Loucy (cell line): ENCODE results near the gene ALG8.

Experiments
- H2AFZ ChIP-seq: fragments of 200-600 bp; sonication (generic); 2 replicates; pipeline ENCODE4 v1.6.0; 2016; ENCODE audit warnings: antibody characterized with exemption, mild to moderate bottlenecking, low read length, moderate library complexity
- H3F3A ChIP-seq: fragments of 200-600 bp; 2 replicates; pipeline ENCODE4 v1.6.0; 2016; ENCODE audit warnings: antibody characterized with exemption, low read depth, mild to moderate bottlenecking
- H3K27me3 ChIP-seq: fragments of 200-600 bp; sonication (generic); 2 replicates; pipeline ENCODE4 v1.6.1; 2014; ENCODE audit warnings: low read length, mild to moderate bottlenecking; ENCODE audit not compliant: insufficient read depth, poor library complexity, severe bottlenecking
- H3K36me3 ChIP-seq: fragments of 200-600 bp; sonication (generic); 2 replicates; pipeline ENCODE4 v1.6.1; 2016; ENCODE audit warnings: low read length; ENCODE audit not compliant: insufficient read depth
- H3K4me1 ChIP-seq: fragments of 200-600 bp; sonication (generic); 2 replicates; pipeline ENCODE4 v1.5.1; 2014; ENCODE audit warnings: low read length, mild to moderate bottlenecking; ENCODE audit not compliant: insufficient read depth, poor library complexity, severe bottlenecking
- H3K4me2 ChIP-seq: fragments of 200-600 bp; sonication (generic); 2 replicates; pipeline ENCODE4 v1.6.0; 2014; ENCODE audit warnings: antibody characterized with exemption, low read length, low read depth, mild to moderate bottlenecking; ENCODE audit not compliant: poor library complexity, severe bottlenecking
- H3K4me3 ChIP-seq: fragments of 200-600 bp; sonication (generic); 2 replicates; pipeline ENCODE4 v1.5.1; 2014; ENCODE audit warnings: low read length, mild to moderate bottlenecking, mixed read lengths; ENCODE audit not compliant: poor library complexity, severe bottlenecking
- H3K79me2 ChIP-seq: fragments of 200-600 bp; sonication (generic); 2 replicates; pipeline ENCODE4 v1.6.1; 2014; ENCODE audit warnings: low read length; ENCODE audit not compliant: insufficient read depth
- H3K9ac ChIP-seq: fragments of 200-600 bp; sonication (generic); 2 replicates; pipeline ENCODE4 v1.6.0; 2014; ENCODE audit warnings: mild to moderate bottlenecking, low read depth, low read length, moderate library complexity; ENCODE audit not compliant: poor library complexity, severe bottlenecking
- H3K9me2 ChIP-seq: fragments of 200-600 bp; sonication (generic); replicated peaks from 2 replicates; pipeline ENCODE4 v1.6.1; 2016; ENCODE audit warnings: low read depth, low read length, mixed read lengths
- H3K9me3 ChIP-seq: fragments of 200-600 bp; sonication (generic); 2 replicates; pipeline ENCODE4 v1.6.1; 2014; ENCODE audit warnings: mild to moderate bottlenecking, antibody characterized with exemption, low read length, low read depth; ENCODE audit not compliant: insufficient read depth
- H4K20me1 ChIP-seq: fragments of 200-600 bp; sonication (generic); 2 replicates; pipeline ENCODE4 v1.6.0; 2014; ENCODE audit warnings: antibody characterized with exemption, low read length, mild to moderate bottlenecking; ENCODE audit not compliant: insufficient read depth, poor library complexity, severe bottlenecking
- EZH2phosphoT487 ChIP-seq: fragments of 200-600 bp; IDR thresholded peaks from 2 replicates; pipeline ENCODE4 v1.6.1; 2018; ENCODE audit warnings: antibody characterized with exemption, mild to moderate bottlenecking, moderate library complexity, borderline replicate concordance
- TF ChIP-seq, protein P1 (sequence below): fragments of 200-600 bp; sonication (generic); conservative IDR thresholded peaks from 2 replicates; pipeline ENCODE4 v1.5.1; 2014; ENCODE audit warnings: mild to moderate bottlenecking, antibody characterized with exemption, low read length

The ALG8 gene

DNA sequence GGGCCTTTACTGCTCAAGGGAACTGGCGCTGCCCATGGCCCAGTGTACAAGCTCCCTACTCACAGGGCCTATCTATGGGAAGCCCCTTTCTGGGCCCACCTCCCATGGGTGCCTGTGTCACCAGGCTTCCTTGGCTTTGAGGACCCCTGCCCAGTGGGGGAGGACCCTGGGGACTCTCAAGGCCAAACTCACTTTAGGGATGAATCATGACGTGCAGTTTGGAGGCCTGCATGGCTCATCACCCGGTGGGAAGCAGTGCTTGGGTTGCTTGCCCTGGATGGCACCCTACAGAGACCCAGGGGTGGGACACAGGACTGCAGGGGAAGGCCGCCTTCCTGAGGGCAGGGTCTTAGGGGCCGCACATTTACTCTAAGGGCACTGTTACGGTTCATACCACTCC, 32.5 kb upstream of the ALG8 start:
- Histone ChIP-seq H3K36me3 (no peaks in the 10 kb centered on the region), H3K9ac (no peak overlapping the region), H3K79me2 (no peaks in the 10 kb centered on the region), H3K4me1 (no peaks in the 10 kb centered on the region), H2AFZ (no peak overlapping the region), H3K9me2 (no peaks in the 10 kb centered on the region), H3K4me2 (no peak overlapping the region), H3K9me3 (no peaks in the 10 kb centered on the region), H3K27me3 (no peaks in the 10 kb centered on the region), H3K4me3 (no peak overlapping the region), H4K20me1 (no peaks in the 10 kb centered on the region), H3F3A (no peaks in the 10 kb centered on the region)
- TF ChIP-seq EZH2phosphoT487 = no peak
- TF ChIP-seq, protein P1, sequence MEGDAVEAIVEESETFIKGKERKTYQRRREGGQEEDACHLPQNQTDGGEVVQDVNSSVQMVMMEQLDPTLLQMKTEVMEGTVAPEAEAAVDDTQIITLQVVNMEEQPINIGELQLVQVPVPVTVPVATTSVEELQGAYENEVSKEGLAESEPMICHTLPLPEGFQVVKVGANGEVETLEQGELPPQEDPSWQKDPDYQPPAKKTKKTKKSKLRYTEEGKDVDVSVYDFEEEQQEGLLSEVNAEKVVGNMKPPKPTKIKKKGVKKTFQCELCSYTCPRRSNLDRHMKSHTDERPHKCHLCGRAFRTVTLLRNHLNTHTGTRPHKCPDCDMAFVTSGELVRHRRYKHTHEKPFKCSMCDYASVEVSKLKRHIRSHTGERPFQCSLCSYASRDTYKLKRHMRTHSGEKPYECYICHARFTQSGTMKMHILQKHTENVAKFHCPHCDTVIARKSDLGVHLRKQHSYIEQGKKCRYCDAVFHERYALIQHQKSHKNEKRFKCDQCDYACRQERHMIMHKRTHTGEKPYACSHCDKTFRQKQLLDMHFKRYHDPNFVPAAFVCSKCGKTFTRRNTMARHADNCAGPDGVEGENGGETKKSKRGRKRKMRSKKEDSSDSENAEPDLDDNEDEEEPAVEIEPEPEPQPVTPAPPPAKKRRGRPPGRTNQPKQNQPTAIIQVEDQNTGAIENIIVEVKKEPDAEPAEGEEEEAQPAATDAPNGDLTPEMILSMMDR = no peak

DNA sequence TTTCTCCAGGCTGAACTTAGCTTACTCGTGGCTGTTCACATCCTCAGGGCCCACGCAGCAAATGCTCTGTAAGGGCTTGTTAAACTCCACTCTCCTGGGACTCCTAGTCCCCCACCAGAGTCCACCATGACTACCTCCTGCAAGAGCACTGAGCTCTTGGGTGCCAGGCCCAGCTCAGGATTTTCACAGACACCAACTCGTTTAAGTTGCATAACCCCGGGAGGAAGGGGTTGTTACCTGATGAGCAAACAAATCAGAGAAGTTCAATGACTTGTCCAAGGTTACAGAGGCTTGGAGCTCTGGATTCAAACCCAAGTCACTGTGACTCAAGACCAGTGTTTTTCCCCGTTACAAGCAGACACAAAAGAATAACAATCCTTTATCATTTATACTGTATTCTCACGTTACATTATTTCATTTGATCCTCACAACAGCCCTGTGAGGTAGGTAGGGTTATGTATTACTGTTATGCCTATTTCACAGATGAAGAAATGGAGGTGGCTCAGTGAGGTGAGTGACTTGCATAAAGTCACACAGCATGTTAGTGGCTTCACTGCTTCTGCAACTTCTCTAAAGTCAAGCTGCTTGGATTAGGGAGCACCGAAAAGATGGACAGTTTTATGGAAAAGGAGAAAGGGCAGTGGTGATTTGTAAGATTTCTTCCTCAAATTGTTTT, 31.6 kb upstream of the ALG8 start:
- Histone ChIP-seq H3F3A (no peaks in the 10 kb centered on the region), H3K27me3 (no peaks in the 10 kb centered on the region), H3K9me2 (no peaks in the 10 kb centered on the region), H3K4me2 (no peak overlapping the region), H3K4me1 (no peaks in the 10 kb centered on the region), H3K4me3 (no peak overlapping the region), H3K9ac (no peak overlapping the region), H3K36me3 (no peaks in the 10 kb centered on the region), H2AFZ (no peak overlapping the region), H3K79me2 (no peaks in the 10 kb centered on the region), H3K9me3 (no peaks in the 10 kb centered on the region), H4K20me1 (no peaks in the 10 kb centered on the region)
- TF ChIP-seq EZH2phosphoT487 = no peak
- TF ChIP-seq, protein P1 = no peak

DNA sequence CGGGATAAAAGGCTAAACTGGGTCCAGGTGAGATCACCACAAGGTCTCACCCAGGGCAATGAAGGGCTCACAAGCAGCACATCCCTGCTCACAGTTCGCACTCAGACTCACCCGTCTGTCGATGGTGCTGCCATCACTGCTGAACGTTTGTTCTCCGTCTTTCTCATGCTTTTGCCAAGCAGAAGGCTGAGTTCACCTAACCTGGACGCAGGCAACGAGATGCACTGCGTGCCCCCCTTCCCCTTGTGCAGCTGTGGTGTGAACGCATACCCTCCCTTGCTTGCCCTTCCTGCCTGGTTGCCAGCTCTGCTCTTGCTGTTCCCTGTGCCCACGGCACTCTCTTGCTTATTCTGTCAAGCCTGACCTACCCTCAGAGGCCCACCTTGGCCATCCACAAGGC, 31.0 kb upstream of the ALG8 start:
- H3K79me2 ChIP-seq = no peaks in the 10 kb centered on the region
- no peaks in the 10 kb centered on the region for H4K20me1 ChIP-seq
- no peaks in the 10 kb centered on the region for H3K27me3 ChIP-seq
- H3K4me3 ChIP-seq = no peak overlapping the region
- H3F3A ChIP-seq = no peaks in the 10 kb centered on the region
- TF ChIP-seq EZH2phosphoT487 = no peak
- TF ChIP-seq, protein P1 = no peak
- H3K4me1 ChIP-seq = no peaks in the 10 kb centered on the region
- H3K9me2 ChIP-seq = no peaks in the 10 kb centered on the region
- no peaks in the 10 kb centered on the region for H3K9me3 ChIP-seq
- no peaks in the 10 kb centered on the region for H3K36me3 ChIP-seq
- H3K9ac ChIP-seq = no peak overlapping the region
- no peak overlapping the region for H3K4me2 ChIP-seq
- no peak overlapping the region for H2AFZ ChIP-seq
